Fibroblast of gingiva (primary cell): ENCODE measurements around the gene TMEM121.
"Not testable (repeated sequence)": the region's sequence is repeated elsewhere in the genome, so short reads cannot be mapped to it uniquely, and the experiment has no call there.

Source experiments
- DNase-seq: peaks from one replicate; pipeline ENCODE4 v3.0.0-alpha.2; 2011; ENCODE audit warnings: low read depth

Gene TMEM121

DNA sequence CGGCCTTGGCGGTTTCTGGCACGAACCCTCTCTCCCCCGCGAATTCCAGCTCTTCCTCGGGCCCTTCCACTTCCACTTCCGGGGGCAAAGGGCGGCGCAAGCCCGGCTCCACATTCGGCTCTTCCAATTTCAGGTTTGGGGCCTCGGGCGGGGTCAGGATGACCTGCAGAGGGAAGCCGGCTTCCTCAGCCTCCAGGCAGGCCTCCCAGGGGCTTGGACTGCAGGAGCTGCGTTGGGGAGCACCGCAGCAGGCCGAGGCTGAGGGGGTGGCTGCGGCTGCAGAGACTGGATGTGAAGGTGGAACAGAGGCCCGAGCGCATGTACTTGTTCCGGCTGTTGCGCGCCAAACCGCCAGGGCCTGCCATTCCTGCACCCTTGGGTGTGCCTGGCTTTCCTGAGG, 20.7 kb downstream of the TMEM121 start:
- not testable (repeated sequence) for DNase-seq

DNA sequence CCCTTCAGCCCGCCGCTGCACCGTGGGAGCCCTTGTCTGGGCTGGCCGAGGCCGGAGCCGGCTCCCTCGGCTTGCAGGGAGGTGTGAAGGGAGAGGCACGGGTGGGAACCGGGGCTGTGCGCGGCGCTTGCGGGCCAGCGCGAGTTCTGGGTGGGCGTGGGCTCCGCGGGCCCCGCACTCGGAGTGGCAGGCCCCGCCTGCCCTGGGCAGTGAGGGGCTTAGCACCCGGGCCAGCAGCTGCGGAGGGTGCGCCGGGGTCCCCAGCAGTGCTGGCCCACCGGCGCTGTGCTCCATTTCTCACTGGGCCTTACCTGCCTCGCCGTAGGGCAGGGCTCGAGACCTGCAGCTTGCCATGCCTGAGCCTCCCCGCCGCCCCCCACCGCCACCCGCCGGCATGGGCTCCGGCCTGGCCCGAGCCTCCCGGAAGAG, 21.4 kb downstream of the TMEM121 start:
- no peak for DNase-seq

DNA sequence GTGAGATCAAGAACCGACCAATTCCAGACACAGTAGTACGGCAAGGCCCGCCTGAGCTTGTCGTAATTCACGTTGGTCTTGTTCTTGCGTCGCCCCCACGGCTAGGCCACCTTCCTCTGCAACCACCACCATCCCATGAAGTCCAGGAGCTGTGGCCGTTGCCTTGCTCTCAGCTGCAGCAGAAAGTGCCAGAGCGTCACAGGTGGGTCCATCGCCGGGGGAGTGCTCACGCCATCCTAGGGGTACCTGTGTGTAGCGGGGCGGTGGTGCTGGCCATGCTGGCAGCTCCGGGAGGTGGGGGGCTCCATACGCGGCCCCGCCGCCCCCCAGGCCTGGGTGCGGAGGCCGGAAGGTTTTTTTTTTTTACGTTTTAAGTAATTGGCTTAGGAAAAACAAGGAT, 23.1 kb downstream of the TMEM121 start:
- no peak for DNase-seq

DNA sequence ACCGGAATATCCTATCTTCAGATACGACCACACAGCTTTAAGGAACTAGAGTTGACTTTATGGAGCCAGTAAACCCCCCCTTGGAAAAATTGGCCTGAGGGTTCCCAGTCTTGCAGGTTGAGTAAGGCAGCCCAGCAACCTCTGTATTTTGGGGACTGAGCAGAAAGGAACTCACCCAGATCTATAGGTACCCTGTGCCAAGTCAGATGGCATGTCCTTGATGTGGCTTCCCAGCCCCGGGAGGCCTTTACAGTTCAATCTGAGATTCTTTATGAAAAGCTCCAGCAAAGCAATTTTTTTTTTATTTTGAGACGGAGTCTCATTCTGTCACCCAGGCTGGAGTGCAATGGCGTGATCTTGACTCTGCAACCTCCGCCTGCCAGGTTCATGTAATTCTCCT, 27.6 kb downstream of the TMEM121 start:
- no peak for DNase-seq

DNA sequence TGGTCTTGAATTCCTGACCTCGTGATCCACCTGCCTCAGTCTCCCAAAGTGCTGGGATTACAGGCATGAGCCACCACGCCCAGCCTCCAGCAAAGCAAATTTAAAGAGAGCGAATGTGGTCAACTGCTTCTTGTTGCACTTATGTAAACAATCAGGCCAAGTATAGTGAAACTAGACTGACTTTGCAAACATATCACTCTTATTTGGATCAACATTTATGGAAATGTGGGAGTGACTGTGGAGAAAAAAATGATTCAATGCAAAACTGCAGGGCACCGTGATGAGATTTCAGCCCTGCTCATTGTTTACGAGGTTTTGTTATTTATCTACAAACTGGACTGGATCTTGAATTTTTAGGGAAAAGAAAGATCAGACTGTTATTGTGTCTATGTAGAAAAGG, 28.1 kb downstream of the TMEM121 start:
- DNase-seq: no peak

DNA sequence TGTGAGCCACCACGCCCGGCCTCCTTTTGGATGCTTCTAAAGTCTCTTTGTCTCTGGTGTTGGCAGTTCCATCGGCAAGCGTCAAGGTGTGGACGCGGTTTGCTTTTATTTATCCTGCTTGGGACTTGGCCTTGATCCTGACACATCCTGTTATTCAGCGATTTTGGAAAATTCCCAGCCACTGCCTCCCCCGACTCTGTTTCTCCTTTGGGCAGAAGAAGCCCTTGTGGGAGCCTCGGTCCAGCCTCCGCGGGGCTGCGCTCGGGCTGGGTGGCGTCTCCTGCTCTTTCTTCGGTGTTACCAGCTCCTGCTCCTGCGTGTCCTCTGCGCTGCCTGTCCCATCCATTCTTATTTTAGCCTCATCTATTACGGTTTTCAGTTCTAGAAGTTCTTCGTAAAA, 31.3 kb downstream of the TMEM121 start:
- DNase-seq: not testable (repeated sequence)

DNA sequence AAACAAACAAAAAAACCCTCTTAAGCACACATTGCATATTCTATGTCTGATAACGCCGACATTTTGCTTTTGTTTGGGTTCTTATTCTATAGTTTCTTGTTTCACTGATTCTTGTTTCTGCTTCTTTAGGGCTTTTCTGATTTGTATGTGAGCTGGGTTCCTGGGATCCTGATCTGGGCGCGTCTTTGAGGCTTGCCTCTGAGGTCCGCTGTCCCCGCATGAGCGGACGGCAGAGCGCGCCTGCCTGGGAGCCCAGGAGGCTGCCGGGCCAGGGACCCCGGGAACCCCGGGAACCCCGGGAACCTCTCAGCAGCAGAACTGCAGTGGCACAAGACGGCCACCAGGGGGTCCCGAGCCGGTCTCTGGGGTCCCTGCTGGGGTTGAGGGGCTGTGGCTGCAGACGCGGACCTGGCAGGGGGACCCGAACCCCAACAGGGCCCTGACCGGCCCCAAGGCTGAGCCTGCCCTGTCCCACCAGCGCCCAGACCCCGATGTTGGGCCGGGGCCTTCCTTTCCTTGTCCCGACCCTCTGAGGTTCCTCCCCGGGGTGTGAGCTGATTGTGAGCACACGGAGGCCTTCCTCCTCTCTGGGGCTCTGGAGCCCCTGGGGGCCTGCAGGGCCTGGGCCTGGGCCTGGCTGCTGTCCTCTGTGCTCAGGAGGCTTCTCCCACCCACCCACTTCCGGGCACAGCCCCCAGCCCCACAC, 32.2 kb downstream of the TMEM121 start:
- DNase-seq: not testable (repeated sequence)

DNA sequence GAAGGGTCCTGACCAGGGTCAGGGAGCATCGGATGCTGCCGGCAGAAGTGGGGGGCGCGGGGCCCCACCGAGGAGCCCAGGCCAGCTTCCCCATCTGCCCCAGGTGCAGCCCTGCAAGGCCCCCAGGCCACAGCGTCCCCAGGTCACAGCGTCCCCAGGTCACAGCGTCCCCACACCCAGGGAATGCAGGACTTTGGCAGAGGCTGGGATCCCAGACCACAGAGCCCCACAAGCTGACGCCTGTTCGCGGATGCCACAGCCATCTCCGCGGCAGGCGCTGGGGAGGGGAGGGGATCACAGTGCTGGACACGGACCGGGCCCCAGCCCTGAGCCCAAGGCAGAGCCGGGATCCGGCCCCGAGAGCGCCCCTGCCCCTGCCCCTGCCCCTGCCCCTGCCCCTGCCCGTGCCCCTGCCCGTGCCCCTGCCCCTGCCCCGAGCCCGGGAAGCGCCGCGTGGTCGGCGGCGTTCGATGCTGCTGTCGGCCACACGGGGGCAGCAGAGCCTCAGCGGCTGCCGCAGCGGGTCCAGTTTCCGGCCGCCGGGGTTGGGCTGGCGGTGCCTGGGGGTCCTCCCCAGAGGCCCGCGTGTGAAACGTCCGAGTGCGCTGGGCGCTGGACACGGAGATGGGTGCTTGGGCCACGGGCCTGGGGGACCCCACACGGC, 33.1 kb downstream of the TMEM121 start:
- DNase-seq: not testable (repeated sequence)

DNA sequence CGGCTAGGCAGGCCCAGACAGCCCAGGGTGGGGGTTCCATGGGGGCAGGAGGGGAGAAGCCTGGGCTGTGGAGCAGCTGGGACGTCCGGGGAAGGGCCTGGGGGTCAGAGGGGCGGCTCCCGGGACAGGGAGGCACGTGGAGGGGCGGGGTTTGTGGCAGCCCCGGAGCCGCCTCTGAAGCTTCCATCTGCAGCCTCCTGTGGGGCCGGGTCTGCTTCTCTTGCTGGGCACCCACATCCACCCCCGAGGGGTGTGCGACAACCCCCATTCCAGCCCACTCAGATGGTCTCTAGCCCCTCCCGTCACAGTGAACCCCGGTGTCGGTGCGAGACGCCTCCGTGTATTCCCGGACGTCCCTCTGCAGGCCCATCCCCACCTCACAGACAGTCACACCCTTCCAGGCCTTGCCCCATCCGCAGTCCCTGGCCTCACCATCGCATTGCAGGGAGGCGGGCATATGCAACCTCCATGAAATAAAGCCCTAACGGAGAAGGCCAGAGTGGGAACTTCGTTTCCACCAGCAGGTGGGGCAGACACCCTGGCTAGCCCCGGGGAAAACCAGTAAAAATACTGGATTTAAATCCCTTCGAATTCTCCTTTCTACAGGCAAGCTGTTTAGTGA, 33.8 kb downstream of the TMEM121 start:
- DNase-seq: not testable (repeated sequence)

DNA sequence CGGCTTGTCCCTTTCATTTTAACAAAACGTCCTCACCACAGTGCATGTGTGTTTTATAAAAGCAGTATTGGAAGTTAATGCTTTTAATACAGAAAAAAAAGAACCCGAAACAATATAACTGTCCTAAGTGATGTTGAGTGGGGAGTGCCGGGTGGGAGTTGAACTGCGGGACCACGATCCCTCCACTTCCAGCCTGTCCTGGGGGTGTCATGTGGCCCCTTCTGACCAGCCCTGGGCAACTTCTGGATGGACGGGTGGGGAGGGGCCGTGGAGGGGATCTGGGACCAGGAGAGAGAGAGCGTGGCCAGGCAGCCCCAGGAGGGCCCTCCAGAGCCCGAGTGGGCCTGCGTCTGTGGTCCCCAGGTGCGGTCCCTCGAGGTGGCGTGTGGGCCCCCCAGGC, 35.0 kb downstream of the TMEM121 start:
- not testable (repeated sequence) for DNase-seq

DNA sequence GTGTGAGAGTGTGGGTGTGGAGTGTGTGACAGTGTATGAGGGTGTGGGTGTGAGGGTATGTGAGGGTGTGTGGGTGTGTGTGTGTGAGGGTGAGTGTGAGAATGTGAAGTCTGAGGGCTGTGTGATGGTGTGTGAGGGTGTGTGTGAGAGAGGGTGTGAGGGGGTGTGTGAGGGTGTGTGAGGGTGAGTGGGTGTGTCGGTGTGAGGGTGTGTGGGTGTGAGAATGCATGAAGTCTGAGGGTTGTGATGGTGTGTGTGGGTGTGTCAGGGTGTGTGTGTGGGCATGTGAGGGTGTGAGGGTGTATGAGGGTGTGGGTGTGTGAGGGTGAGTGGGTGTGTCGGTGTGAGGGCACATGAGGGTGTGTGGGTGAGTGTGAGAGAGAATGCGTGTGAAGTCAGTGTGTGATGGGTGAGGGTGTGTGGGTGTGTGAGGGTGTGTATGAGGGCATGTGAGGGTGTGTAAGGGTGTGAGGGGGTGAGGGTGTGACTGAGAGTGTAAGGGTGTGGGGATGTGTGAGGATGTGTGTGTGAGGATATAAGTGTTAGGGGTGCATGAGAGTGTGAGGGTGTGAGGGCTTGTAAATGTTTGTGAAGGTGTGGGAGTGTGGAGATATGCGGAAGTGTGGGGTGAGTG, 36.4 kb downstream of the TMEM121 start:
- DNase-seq: no peak

DNA sequence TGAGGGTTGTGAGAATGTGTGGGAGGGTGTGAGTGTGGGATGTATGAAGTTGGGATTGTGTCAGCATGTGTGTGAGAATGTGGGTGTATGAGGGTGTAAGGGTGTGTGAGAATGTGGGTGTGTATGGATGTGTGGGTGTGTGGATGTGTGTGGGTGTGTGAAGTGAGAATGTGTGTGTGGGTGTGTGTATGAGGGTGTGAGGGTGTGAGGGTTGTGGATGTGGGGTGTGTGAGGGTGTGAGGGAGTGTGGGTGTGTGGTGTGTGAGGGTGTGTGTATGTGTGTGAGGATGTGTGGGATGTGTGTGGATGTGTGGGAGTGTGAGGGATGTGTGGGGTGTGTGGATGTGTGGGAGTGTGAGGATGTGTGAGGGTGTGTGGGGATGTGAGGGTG, 37.0 kb downstream of the TMEM121 start:
- no peak for DNase-seq

DNA sequence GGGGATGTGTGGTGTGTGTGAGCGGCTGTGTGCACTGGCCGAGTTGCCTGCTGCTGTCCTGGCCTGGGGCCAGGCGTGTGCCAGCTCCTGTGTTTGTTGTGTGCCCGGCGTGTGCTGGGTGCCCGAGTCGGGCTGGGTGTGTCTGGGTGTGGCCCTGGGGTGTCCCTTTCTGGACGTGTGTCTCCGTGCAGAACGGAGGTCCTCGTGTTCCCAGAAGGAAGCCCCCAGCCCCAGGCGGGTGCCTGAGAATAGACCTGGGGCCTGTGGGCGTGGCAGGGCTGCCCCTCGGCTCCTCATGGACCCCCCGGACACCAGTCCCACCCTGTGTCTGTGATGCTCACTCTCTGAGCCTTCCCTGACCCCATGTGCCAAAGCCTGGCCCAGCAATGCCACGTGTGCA, 38.2 kb downstream of the TMEM121 start:
- DNase-seq: not testable (repeated sequence)

DNA sequence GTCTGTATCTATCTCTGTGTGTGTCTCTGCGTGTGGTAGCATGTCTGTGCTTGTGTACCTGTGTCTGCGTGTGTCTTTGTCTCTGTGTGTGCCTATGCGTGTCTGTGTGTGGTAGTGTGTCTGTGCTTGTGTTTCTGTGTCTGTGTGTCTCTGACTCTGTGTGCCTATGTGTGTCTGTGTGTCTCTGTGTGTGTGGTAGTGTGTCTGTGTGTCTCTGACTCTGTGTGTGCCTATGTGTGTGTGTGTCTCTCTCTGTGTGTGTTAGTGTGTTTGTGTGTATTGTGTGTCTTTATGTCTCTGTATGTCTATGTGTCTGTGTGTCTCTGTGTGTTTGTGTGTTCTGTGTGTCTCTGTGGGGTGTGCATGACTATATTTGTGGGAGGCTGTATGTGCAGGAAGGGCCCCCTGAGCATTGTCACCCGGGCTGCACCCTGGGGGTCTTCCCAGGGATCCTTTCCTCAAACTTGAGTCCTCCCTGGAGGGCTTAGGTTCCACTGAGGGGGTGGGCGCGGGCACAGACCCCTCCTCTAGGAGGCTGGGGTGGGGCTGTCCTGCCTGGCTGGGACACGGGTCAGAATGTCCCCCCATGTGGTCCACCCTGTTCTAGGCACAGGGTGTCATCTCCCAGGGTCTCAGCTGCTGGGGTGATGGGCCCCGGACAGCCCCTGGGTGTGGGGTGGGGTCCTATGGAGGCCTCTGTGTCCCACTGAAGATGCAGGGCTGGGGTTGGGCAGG, 39.0 kb downstream of the TMEM121 start:
- not testable (repeated sequence) for DNase-seq

DNA sequence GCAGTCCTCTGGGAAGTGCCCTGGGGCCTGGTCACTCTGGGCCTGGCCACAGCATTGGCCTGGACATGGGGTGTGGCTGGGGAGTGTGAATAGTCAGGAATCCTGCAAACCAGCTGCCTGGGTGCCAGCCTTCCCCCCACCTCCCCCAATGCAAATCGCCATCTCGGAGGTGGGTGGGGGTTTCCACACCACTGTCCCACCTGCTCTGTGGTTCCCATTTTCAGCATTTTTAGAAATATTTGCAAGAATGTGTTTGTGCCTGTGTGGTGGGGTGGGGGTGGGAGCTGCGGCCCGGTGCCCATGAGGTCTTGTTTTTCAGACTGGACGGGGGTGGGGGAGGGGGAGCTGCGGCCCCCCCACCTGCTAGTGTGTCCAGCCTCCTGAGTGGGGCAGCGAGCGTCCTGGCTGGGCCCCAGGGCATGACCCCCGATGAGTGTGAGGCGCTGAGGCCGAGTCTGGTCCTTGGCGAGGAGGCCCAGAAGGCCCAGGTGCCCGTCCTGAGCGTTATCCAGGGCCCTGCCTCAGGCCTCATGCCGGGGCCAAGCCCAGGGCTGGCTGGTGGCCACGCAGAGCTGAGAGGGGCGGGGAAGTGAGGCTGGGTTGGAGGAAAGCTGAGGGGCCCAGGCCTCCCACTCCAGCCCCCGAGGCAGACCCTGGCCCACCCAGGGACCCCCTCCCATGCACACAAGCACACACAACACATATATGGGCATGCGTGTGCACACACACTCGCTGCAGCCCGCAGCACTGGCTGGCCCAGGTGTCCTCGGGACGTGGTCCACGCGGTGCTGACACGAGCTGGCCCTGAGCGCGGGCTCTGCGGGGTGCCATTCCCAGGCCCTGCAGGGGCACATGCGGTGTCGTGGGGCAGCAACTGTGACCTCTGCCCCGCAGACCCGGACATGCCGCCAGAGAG, 40.1 kb downstream of the TMEM121 start:
- DNase-seq: not testable (repeated sequence)

DNA sequence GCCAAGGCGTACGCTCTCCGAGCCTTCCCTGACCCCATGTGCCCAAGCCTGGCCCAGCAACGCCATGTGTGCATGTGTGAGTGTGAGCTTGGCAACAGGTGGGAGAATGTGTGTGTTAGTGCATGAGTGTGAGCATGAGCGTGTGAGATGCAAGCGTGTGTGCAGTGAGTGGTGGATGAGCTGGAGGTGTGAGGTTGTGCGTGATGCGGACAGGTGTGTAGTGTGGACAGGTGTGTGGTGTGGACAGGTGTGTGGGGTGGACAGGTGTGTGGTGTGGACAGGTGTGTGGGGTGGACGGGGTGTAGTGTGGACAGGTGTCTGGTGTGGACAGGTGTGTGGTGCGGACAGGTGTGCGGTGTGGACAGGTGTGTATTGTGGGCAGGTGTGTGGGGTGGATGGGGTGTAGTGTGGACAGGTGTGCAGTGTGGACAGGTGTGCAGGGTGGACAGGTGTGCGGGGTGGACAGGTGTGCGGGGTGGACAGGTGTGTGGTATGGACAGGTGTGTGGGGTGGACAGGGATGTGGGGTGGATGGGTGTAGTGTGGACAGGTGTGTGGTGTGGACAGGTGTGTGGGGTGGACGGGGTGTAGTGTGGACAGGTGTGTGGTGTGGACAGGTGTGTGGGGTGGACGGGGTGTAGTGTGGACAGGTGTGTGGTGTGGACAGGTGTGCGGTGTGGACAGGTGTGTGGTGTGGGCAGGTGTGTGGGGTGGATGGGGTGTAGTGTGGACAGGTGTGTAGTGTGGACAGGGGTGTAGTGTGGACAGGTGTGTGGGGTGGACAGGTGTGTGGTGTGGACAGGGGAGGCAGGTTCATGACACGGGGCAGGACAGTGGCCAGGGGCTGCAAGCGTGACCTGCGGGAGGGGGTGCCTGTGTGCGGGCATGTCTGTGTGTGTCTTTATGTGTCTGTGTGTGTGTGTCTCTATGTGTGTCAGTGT, 41.1 kb downstream of the TMEM121 start:
- DNase-seq: not testable (repeated sequence)

DNA sequence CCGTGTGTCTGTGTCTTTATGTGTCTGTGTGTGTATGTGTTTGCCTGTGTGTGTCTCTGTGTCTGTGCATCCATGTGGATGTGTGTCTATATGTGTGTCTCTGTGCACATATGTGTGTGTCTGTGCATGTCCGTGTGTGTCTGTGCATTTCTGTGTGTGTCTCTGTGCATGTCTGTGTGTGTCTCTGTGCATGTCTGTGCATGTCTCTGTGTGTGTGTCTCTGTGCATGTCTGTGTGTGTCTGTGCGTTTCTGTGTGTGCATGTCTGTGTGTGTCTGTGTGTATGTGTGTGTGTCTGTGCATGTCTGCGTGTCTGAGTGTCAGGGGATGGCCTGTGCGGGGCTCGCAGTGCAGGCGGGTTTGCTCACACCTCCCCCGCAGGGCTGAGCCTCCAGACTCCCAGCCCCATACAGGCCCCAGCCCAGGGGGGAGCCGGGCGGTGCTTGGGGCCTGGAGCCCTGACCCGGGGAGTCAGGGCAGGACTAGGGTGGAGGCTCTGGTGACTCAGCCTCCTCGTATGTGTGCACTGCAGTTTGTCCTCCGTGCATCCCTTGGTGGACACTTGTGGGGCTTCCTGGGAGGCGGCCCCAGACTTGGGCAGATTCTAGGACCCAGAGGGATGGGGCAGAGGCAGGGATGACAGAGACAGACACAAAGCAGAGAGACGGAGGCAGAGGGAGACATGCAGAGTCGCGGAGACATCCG, 41.9 kb downstream of the TMEM121 start:
- not testable (repeated sequence) for DNase-seq

DNA sequence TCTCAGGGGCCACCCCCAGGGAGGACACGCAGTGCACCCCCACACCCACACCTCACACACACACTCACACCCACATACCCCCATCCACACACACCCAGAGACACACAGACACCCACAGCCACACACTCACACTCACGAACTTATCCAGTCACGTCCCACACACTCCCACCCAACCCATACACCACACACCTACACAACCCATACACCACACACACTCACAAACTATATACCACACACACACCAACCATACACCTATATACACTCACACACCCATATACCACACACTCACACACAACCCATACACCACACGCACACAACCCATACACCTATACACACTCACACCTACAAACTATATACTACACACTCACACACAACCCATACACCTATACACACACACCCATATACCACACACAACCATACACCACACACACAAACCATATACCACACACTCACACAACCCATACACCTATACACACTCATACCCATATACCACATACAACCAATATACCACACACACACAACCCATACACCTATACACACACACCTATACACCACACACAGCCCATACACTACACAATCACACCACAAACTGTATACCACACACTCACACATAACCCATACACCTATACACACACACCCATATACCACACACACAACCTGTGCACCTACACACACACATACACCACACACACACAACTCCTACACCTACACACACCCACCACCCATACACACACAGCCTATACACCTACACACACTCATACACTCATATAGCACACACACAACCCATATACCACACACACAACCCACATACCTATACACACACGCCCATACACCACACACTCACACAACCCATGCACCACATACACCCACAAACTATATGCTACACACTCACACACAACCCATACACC, 42.7 kb downstream of the TMEM121 start:
- no peak for DNase-seq
